ENCODE measurements around the gene ELMO1. TPM values are rescaled to one million over a fixed set of nuclear protein-coding genes. Genes with fewer than 3 reads are reported as not detected.

The ELMO1 gene
- 12.9 and 24.0 TPM in 2 replicates for total RNA-seq (2014; rRNA removed; shearing (Covaris generic))

- DNase-seq (ENCODE audit: low spot score), result no peak
These were observed at the start of gene ELMO1 for GRCh38 chr7:37448636-37449361. ELMO1 (minus strand) TSS chr7:37448864; CDS start chr7:37342690, 106,174 bp downstream.

GRCh38 chr7:37497576-37497975 is 48.9 kb upstream of the ELMO1 start:
- no peak for DNase-seq (ENCODE audit: low spot score)

DNA sequence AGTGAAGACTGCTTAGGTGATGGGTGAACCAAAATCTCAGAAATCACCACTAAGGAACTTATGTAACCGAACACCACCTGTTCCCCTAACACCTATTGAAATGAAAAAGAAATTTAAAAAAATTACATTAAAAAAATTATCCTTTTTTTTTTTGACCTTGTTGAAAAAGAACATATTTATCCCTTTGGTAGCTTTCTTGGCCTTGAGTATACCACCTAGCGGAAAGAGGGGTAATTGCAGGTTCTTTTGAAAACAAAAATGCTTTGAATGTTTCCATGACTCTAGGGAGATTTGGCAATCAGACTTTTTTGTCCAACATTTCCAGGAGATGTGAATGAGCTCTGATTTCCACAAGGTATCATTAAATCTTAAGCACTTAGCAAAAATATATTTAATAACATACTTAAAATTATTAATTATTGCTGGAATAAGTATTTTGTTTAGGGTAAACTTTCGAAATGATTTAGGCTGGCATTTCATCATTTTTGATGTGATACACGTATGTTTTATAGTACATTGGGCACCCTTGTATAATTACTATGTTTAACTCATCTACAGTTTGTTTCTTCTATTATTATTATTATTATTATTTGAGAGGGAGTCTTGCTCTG is 47.0 kb upstream of the ELMO1 start:
- peak; percentile 27 for DNase-seq (ENCODE audit: low spot score)

DNA sequence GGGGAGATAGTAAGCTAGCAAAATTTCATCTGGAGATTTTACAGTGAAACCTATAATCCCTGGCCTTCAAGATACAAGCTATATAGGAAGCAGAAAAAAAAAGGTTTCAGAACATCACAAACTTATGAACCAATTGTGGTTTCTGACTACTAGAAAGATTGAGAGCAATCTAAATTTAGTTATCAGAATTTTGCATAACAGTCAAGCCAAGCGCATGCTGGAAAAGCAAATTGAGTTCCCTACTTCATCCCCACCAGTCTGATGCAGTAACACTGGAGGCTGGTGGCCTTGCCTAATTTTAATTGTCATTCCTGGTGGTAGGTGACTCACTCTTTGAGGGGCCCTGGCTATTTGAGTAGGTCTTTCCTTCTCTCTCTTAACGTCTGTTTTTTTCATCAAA is 46.3 kb upstream of the ELMO1 start:
- no peak for DNase-seq (ENCODE audit: low spot score)

- DNase-seq (ENCODE audit: low spot score), result no peak
These were observed 45.1 kb upstream of the ELMO1 start for GRCh38 chr7:37493810-37494209.

DNA sequence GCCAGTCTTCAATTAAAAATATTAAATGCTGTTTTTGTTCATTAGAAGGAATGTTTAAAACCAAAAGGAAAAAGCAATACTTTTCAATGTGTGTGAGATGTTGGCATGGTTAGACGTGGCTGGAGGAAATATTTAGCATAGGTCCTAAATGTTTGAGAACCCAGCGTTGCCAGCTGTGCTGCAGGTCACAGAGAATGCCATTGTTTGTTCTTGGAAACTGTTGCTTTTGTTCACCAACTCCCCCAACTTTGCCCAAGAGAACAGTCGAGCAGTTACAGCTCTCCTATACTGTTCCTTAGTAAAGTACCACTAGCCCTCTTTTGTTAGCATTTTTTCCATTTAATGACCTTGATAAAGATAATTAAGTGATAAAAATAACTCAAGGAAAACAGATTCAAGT is 44.5 kb upstream of the ELMO1 start:
- no peak for DNase-seq (ENCODE audit: low spot score)

- peak; percentile 16 for DNase-seq (ENCODE audit: low spot score)
These were observed 43.4 kb upstream of the ELMO1 start for GRCh38 chr7:37491919-37492694.

GRCh38 chr7:37489703-37490102 is 41.0 kb upstream of the ELMO1 start:
- DNase-seq (ENCODE audit: low spot score), result no peak

- no peak for DNase-seq (ENCODE audit: low spot score)
These were observed 39.6 kb upstream of the ELMO1 start for GRCh38 chr7:37488163-37488764.

GRCh38 chr7:37484426-37485073 is 35.9 kb upstream of the ELMO1 start:
- DNase-seq (ENCODE audit: low spot score), result no peak

GRCh38 chr7:37483627-37484026 is 35.0 kb upstream of the ELMO1 start:
- DNase-seq (ENCODE audit: low spot score), result no peak

DNA sequence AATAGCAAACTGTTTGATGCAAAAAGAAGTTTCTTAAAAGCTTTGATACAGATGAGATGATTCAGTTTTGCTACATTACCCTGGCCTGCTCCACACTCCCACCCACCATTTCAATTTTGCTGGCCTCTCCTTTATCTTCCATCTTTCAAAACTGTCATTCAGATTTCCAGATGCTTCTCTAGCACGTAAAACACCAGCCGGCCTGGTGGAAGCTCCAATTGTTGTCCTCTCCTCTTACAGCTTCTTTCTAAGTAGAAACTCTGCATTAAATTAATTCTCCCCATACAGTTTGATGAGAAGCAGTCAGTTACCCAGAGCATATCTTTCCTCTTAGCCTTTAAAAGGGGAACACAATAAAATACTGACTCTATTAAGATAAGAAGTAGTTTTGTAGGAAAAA is 34.3 kb upstream of the ELMO1 start:
- no peak for DNase-seq (ENCODE audit: low spot score)

DNA sequence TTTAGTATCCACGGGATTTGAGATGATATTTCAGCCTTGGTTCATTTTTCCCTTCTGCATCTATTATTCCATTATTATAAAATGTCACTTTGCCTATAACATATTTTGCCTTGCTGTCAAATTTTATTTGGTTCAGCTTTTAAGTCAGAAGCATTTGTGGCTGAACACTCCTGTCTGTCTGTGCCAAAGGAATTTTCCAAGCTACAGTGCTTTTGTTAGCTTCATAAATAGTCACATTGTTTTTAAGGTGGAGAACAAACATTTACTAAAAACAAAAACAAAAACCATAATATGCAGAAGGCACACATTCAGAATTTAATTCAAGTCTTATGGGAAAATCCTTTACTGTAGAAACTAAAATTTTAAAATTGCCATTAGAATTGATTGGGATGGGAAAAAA is 33.8 kb upstream of the ELMO1 start:
- DNase-seq (ENCODE audit: low spot score), result no peak

GRCh38 chr7:37481722-37482288 is 33.1 kb upstream of the ELMO1 start:
- DNase-seq (ENCODE audit: low spot score), result no peak

DNA sequence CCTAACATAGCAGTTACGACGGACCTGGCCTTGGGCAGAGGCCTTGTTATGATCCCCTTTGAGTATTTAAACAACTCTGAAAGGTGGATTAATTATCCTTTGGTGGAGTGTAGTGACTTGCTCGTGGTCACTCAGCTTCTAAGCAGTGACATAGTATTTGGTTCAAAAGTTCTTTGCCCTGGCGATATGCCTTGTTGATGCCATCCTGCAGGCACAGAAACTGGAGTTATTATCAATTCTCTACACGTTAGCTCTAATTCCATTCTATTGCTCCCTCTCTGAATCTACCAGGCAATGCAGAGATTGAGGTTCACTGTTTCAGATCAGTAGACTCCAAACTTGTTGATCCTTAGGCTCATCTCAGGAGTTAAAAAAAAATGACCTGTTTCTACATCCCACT is 32.5 kb upstream of the ELMO1 start:
- DNase-seq (ENCODE audit: low spot score), result no peak

- peak; percentile 51 for DNase-seq (ENCODE audit: low spot score)
These were observed 31.7 kb upstream of the ELMO1 start for GRCh38 chr7:37480041-37481031.

GRCh38 chr7:37476881-37477450 is 28.3 kb upstream of the ELMO1 start:
- no peak for DNase-seq (ENCODE audit: low spot score)

DNA sequence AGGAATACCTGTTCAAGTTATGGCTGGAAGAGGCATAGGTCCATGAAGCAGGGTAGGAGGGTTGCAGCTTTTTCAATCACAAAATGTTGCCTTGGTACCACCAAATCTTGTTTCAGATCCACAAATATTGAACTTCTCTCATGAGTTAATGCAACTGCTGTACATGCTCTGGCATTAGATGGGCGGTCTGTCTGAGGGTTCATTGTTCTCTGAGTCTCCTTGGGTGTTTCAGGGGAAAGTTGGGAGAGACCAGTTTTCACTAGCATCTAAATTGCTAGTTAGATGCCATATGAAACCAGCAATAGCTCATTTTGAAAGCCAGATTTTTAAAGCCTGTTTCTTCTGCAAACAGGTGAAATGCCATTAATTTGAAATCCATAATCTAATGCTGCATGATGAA is 27.8 kb upstream of the ELMO1 start:
- DNase-seq (ENCODE audit: low spot score), result no peak

DNA sequence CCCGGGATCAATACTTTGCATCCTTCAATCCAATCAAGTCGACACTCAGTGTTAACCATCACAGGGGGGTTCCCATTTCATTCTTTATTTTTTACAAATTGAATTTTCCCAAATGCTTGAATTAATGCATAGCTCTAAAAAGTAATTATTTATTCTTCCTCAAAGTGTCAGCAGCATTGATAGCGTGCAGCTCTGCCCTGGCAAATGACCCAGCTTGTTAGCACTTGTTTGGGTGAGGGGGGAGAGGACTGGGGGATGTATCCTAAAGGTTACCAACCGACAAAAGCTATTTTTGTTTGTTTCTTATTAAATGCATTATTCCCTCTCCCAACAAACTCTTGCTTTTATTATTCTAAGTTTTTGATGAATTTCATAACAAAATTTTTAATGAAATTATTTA is 27.0 kb upstream of the ELMO1 start:
- no peak for DNase-seq (ENCODE audit: low spot score)

DNA sequence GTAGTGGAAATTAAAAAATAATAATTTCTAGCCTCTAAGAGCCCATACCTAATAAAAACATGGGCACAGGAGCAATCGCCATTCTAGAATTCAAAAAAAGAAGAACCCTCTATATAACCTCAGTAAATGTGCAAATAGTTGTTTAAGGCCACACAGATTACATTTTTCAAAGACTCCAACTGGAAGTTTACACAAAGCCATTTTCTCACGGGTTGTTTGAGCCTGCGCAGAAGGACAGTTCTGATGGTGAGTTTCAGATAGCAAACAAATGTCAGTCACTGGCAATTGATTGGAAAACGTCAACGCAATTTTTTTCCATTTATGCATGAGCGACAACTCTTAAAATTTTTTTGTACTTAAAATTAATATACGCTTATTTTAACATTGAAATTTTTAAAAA is 23.0 kb upstream of the ELMO1 start:
- no peak for DNase-seq (ENCODE audit: low spot score)

Measured in A172 (cell line).